Activated CD4-positive, alpha-beta T cell treated with anti-CD3 and anti-CD28 coated beads, Interleukin-2, amount 50 U/mL, for 16 hours (primary cell): ENCODE results near the gene P4HA2.

Experiments
- DNase-seq: peaks from one replicate; pipeline ENCODE4 v3.0.0-alpha.2; 2020

P4HA2 gene

DNA sequence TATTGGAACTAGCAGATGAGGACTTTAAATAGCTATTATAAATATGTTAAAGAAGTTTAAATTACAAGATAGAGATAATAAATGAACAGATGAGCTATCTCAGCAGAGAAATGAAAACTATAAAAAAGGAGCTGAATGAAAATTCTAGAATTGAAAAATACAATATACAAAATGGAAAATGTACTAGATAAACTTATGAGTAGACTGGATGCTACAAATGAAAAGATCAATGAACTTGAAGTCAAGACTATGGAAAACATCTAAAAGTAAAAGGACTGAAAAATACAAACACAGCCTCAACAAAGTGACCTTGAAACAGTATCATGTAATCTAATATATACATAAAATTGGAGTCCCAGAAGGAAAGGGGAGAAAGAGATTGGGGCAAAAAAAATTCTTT, 19.2 kb upstream of the P4HA2 start:
- no peak for DNase-seq

DNA sequence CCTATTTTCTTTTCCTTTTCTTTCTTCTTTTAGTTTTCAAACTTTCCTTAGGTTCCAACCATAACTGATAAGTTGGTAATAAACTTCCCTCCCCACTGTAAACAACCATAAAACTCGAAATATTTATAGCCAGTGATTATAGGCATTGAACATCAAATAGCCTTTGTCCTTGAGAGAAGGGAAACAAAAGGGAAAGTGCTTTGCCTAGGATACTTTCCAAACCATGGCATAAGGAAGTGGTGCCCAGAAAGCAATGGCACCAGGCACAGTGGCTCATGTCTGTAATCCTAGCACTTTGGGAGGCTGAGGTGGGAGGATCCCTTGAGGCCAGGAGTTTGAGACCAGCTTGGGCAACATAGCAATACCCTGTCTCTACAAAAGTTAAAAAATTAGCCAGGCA, 17.9 kb upstream of the P4HA2 start:
- DNase-seq = no peak

DNA sequence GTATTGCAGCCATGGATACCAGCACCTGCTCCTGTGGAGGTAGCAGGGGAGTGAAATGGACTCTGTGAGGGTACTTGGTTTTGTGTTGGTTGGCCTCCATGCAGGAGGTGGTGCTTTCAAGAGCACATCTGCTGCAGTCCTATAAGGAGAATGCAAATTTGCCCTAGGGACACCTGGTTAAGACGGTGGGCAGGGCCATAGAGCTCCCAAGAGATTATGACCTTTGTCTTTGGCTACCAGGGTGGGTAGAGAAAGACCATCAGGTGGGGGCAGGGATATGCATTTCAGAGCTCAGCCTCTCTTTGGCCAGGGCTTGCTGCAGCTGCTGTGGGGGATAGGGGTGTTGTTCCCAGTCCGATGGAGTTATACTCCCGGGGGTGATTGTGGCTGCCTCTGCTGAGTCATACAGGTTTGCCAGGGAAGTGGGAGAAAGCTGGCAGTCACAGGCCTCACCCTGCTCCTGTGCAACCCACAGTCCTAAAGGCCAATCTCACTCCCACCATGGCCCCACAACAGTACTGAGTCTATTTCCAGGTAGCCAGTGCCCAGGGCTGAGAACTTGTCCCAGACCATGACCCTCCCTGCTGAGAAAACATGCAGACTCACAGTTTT, 15.8 kb upstream of the P4HA2 start:
- no peak for DNase-seq

DNA sequence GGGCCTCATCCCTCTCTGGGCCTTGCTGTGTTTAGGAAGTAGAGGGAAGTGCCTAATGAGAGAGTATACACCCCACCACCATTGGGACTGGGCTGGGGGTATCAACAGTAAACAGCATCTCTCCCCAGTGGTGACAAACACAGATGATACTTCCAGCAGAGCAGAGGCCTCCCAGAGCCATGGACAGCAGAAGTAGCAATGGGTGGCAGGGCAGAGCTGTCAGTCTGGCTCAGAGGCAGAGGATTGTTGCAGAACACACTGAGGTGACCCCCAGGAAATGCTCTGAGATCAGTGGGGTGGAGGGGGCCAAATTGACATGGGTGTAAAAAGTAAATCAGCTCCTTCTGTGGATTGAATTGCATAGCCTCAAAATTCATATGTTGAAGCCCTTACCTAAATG, 12.1 kb upstream of the P4HA2 start:
- no peak for DNase-seq

DNA sequence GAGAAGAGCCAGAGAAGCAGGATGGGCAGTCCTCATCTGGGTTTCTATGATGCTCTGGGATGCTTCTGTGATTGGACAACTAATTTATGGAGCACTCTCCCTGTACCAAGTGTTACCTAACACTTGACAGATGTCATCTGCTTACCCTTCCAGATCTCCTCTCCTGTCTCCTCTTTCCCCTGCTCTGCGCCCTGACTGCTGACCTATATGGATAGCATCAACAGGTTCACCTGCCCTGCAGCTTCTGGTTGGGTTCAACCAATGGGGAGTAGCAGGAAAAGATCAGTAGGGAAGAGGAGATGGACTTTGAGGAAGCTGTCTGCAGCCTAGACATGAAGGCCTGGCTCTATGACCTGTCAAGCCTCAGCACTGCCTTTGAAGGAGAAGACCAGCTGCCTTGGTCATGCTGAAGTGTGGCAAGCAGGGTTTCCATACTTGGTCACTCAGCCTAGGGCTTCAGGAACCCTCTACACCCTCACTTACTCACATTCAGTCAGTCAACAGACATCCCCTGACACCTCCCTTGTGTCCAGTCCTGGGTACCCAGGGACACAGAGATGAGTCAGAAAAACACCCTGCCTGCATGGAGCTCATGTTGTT, 11.3 kb upstream of the P4HA2 start:
- DNase-seq = no peak

DNA sequence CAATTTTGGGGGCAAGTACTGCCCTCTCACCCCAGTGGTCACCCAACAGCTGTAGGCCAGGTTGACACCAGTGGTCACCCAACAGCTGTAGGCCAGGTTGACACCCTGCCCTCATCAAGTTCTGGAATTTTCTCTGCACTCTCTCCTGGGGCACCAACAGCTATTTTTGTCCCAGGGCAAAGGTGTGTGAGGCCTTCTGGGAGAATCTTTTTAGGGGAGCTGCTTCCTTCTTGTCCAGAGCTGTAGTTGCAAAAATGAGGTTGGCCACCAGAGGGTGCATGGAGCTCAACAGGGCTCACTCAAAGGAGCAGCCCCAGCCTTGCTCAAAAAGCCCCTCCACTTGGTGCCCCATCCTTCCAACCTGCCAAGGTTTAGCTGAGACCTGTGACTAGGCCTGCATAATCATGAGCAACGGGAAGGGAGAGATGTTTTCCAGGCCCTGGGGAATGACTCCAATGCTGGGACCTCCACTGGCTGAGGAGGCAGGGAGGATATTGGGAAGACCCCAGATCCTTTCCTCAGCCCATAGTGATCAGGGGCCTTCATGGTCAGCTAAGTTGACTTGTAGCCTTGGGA, 10.6 kb upstream of the P4HA2 start:
- DNase-seq = peak; percentile 73

DNA sequence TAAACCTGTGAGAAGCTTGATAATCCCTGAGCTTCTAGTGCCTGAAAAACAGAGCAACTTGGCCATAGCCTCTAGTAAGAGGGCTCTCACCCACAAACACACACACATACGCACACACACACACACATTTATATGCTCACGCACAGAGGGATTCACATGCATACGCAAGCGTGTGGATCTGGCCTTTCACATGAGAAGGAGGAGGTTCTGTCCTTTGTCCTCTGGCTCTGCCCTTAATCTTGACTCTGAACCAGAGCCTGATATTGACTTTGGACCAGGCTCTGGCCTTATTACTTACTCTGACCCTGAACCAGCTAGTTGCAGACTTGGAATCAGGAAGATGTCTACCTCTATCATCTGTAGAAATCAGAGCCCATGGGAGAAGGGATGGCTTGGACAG, 10.0 kb upstream of the P4HA2 start:
- no peak for DNase-seq

DNA sequence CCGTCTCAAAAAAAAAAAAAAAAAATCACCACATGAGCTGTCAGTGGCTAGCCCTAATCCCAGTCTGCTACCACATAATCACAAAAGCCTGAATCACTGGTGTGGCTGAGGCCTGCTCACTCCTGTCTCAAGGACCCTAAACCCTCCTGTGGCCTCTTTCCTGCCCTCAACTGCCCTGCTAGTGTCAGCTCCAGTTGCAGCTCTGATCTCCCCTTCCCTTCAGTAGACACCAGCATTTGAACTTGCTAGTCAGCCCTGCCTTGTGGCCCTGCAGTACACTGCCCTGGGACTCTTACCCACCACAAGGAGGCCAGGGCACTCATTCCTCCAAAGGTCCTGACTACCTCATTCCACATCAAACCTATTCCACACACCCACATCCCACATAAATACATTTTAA, 9.5 kb upstream of the P4HA2 start:
- no peak for DNase-seq

DNA sequence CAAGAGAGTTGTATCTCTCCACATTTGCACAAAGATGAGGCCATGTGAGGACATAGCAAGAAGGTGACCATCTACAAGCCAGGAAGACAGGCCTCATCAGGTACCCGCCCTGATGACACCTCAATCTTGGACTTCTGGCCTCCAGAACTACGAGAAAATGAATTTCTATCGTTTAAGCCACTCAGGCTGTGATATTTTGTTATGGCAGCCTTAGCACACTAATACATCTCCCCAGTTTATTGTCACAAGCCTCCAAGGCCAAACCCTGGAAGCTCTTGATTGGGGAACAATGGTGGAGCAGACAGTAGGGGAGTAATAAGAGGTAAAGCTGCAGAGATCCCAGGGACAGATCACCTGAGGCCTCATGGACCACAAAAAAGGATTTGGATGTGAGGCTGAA, 7.7 kb upstream of the P4HA2 start:
- DNase-seq = no peak

DNA sequence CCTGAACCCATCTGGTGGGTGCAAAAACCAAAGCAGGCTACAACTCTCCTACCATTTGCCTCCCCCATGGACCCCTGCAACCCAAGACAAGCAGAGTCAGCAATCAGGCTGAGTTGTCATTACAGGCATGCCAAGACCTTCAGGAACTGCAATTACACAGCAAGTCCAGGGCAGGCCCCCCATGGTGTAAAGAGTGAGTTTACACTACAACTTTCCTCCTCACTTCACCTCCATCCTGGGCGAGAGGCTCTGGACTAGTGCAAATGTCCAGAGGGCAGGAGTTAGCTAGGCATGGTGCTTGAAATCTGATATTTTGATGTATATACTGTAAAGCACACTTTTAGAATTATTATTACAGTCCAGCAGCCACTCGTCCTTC, 7.0 kb upstream of the P4HA2 start:
- no peak for DNase-seq

DNA sequence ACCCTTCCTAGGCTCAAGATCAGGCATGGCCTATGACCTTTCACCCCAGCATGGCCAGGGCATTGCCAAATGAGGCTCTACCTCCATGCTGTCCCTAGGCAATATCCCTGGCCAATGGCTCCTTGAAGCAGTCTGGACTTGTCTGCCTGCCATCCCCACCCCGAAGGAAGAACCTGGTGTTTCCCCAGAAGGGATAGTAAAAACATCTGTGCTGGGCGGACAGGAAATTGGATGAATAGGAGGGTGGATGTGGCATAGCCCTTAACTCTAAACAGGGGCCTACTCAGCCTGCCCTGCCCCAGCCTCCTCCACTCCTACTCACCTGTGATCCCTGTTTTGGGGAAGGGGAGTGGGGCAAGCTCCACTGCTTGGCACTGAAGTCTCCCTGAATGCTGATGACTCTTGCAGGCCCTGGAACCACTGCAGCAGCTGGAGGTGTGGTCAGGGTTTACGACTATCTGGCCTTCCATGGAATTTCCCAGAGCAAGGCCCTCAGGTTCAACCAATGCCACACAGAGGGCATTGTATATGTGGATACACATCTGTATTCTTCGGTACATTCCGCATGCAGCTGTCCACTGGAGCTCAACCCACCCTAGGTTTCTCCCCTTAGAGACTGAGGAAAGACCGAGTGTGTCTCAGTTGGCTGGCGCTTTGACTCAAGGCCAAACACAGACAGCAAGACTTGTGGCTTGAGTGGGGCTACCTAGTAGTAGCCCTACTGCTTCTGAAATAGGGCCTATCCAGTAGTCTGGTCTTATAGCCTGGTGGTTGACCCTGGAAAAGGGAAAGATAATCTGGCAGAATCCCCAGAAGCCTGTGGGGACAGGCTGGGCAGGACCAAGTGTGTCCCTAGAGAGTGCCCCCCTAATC, 6.4 kb upstream of the P4HA2 start:
- no peak for DNase-seq

DNA sequence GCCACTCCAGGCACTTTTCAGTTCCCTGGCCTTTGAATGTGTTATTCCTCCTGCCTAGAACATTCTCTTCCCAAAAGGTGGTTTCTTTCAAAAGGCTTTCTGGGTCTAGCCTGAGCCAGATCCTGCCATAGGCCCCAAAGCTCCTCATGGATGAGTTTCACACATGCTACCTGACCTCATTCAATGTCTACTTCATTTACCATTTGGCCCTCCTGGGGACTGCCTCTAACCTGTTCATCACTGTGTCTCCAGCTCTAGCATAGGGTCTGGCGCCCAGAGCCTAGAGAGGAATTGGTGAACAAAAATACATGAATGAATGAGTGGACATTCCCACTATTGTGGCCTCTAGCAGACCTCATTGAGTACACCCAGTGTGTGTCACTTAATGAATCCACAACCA, 5.4 kb upstream of the P4HA2 start:
- no peak for DNase-seq

DNA sequence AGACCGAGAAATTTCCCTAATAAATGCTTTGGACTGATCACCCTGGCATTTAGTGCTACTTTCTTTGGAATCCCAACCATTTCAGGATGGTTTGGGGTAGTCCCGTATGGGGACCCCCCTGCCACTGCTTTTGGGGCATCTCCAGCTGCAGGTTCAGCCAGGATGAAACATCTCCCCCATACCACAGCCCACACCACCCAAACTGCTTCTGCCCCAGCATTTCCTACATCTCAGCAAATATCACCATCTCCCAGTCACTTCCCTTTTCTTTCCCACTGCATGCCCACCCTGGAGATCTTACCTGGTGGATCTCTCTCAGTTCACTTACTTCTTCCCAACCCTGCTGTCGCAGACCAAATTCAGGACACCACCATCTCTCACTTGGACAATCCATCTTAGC, 4.8 kb upstream of the P4HA2 start:
- no peak for DNase-seq

DNA sequence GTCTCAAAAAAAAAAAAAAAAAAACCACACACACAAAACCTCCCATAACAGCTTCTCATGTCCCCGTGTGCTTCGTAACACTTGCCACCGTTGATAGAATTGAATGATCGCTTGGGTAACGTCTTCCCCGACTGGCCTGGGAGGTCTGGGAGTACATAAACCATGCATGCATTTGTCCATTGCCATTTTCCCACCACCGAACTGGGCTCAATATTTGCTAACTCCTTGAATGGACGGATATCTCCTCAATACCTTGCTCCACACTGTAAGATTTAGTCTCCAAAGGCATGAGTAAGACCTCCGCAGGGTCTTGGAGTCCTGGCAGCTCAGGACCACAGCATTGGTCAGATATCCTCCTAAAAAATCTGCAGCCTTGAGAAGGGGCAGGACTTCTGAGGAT, 3.2 kb upstream of the P4HA2 start:
- DNase-seq = no peak

DNA sequence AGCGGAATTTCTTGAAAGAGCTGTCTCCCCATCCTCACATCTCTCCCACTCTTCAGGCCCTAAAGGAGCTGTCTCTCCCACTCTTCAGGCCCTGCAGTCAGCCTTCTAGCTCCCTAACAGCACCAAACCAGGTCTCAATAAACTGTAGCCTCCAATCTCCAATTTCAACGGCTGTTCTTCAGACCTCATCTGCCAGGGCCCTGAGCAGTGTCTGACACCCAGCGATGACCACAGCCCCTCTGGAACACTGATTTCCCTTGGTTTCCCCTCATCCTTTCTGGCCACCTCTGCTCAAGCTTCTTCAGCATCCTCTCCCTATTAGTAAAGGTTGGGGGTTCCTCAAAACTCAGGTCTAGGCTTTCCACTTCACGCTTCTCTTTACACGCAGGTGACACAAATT, 1.6 kb upstream of the P4HA2 start:
- DNase-seq = no peak

DNA sequence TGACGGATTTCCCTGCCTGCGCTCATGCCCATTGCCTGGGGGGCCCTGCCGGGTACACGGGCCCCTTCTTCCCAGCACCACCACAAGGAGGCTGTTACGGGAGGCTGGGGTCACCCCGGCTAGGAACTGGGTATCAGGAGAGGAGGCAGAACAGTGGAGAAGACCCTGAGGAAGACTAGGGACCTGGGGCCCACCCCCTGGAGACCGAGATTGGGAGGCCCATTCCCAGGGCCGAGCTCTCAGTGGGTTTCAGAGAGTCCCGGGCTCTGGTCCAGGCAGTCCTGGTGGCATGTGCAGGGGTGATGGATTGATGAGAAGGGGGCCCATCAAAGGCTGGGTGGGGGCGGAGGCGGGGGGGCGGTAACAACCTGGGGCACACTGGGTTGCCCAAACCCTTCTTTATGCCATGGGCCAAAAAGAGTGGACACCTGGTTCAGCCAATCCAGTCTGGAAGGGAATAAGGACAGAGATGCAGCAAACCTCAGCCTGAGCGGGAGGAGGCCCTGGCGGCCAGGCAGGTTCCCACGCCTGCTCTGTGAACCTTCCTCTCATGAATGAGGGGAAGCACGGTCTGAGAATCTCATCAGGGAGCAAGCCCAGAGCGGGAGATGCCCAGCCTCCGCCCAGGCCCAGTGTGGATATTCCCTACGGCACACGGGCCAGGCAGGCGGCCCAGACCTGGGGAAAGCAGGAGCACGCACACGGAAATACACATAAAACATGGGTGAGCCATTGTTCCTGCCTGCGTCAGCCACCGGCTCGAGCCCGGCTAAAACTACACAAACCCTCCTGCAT, 785 bp upstream of the P4HA2 start:
- DNase-seq = no peak

DNA sequence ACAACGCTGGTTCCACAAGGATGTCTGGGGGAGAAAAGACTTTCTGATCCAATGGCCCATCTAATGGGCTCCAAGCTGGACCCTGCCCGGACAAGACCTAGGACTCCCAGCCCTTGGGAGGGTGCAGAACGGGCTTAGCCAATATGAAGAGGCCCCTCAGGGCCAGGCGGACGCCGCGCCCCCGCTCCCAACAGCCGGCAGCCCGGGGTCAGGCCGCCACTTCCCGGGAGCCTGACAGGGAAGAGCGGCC, 493 bp downstream of the P4HA2 start:
- DNase-seq = no peak

DNA sequence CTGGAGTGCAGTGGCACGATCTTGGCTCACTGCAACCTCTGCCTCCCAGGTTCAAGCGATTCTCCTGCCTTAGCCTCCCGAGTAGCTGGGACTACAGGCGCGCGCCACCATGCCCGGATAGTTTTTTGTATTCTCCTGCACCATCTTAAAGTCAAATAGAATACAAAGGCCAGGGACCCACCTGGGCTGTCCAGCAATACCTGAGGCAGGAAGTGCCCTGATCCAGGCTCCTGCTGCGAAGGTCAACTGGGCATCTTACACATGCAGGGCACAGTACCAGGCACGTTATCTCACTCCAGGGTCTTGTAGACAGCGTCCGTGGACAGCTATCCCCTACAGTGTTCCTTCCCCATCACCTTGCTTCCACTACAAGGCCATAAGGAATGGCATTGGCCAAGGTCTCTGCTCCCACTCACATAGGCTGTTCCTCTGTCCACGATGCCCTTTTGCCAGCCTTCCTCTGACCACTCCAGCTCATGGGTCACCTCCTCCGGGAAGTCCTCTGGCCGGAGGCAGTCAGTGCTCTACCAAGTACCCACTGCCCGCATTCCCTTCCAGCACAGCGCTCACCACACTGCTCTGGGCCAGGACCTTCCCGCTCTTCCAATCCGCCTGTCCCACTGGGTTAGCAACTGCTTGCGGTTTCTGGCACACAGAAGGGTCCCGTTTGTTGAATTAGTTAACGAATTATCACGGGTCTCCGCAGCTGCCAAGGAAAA, 978 bp downstream of the P4HA2 start:
- no peak for DNase-seq

DNA sequence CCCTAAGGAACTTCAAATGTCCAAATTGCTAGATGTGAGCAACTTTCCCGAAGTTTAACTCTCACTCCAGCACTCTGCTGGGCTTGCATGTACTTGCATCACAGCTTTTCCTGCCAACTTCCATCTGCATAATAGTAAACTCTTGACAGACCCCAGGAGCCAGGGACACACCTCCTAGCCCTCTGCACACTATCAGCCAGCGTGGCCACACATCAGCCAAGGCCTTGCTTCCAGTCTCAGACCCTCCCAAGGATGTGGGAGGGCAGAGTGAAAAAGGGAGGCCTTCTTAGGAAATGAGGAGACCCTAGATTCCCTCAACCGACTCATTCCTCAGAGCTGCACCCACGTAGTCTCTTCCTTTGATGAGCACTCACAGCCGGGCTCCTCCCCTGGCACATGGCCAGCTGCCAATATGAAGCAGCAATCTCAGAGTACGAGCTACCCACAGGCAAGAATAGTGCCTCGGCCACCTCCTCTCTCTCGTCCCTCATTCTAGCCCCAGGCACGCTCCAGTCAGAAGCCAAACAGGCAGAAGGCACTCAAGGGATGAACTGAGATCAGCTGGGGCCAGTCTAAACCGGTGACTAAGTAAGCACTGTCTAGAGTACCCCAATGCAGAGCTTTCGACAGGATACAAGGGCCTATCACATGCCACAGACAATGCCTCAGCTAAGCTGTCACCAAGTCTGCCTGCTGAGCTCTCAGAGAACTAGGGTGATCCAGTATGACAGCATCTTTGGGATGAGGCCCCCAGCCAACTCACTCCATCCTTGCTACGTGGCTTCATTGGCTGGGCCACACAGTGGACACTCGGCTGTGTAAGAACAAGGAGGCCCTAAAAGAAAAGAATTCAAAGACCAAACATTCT, 2.3 kb downstream of the P4HA2 start:
- DNase-seq = no peak

DNA sequence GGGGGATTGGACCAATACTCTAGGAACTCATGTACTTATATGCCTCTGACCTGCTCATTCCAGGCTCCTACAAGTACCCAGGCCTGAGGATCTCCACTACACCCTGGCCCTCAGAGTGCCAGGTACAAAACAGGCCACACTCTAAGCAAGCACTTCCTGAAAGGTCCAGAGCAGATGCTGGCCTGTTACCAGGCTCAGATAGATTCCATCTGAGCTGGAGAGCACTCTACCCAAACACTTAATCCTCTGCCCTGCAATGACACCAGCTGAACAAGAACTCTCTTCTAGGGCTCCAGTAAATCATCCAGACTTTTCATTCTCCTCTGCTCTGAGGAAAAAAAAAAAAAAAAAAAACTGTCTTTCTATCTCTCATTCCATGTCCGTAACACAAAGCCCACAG, 2.9 kb downstream of the P4HA2 start:
- no peak for DNase-seq

DNA sequence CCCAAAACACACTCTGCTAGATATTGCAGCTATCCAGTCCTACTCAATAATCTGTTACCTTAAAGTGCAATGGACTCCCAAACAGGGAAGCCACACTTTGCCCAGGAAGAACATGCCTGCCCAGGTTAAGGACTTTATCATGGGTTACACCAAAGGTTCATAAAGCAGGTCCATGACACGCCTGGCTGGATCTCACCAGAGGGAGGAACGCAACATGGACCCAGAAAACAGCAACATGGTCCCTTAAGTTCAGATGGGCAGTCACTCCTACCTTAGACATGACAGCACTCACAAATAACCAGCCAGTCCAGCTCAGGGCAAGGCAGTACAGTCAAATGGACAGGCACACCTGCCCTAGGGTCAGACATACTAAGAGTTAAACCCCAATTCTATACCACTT, 3.8 kb downstream of the P4HA2 start:
- no peak for DNase-seq

DNA sequence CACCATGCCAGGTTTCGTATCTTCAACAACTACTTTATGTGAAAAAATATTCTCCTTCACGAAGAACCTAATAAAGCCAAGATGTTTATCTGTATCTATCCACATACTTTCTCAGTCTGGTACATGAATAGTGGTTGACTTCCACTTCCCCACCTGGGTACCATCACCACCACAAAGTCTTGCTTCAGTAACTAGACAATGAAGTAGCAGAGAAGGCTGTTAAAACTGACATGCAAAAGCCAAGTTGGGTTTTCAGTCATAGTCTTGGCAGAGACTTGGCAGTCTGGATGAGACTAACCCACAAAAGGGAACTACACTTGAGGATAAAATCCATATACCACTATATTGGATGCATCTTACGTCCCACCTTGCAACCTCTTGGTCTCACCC, 5.0 kb downstream of the P4HA2 start:
- no peak for DNase-seq
